H1 (cell line): Measurements from ENCODE around the gene ZNF385D. TPM values are rescaled to one million over a fixed set of nuclear protein-coding genes. Genes with fewer than 3 reads are reported as not detected.

Experiments
- CTCF ChIA-PET: fragments of 300-600 bp; sonication (Branson Sonifier 250); formaldehyde crosslinking; loops from one replicate; lab custom pipeline; 2021; ENCODE audit not compliant: partially characterized antibody; lab: Charles Lee
- POLR2A ChIA-PET: fragments of 300-600 bp; sonication (Branson Sonifier 250); formaldehyde crosslinking; loops from one replicate; lab custom pipeline; 2021; ENCODE audit warnings: inconsistent platforms; ENCODE audit not compliant: partially characterized antibody; lab: Charles Lee
- DNase-seq, 2 experiments: peaks; one replicate each; pipeline versions ENCODE4 v3.0.0 to v3.0.0-alpha.2; 2010 to 2022; ENCODE audit warnings: low spot score in 2 of 2, low read depth in 1 of 2, mixed read lengths in 1 of 2
- FAIRE-seq: peaks from 2 replicates; lab custom pipeline; 2011; peaks lifted over from hg19 to GRCh38; lab: Jason Lieb, UNC
- H2AFZ ChIP-seq: 2 replicates; pipeline ENCODE4 v1.8.1; 2012; ENCODE audit warnings: low read length, inconsistent platforms
- H2AK5ac ChIP-seq: 2 replicates; pipeline ENCODE4 v1.6.1; 2013; ENCODE audit warnings: low read depth, low read length
- H2BK120ac ChIP-seq: replicated peaks from 2 replicates; pipeline ENCODE3; 2013; ENCODE audit warnings: low read depth, low read length, inconsistent platforms
- H2BK12ac ChIP-seq: 2 replicates; pipeline ENCODE4 v1.6.1; 2013; ENCODE audit warnings: low read depth, low read length
- H2BK15ac ChIP-seq: 2 replicates; pipeline ENCODE4 v1.6.1; 2013; ENCODE audit warnings: low read length
- H2BK20ac ChIP-seq: 2 replicates; pipeline ENCODE4 v1.6.1; 2013; ENCODE audit warnings: low read length
- H2BK5ac ChIP-seq: 2 replicates; pipeline ENCODE4 v1.6.1; 2013; ENCODE audit warnings: low read depth, low read length
- H3K14ac ChIP-seq: 2 replicates; pipeline ENCODE4 v1.6.1; 2013; ENCODE audit warnings: inconsistent platforms; ENCODE audit not compliant: insufficient read length
- H3K18ac ChIP-seq: 2 replicates; pipeline ENCODE4 v1.6.1; 2013; ENCODE audit warnings: low read length; ENCODE audit errors: extremely low read depth
- H3K23ac ChIP-seq: 2 replicates; pipeline ENCODE4 v1.6.1; 2013; ENCODE audit warnings: inconsistent platforms; ENCODE audit not compliant: insufficient read length
- H3K23me2 ChIP-seq: 2 replicates; pipeline ENCODE4 v1.6.1; 2013; ENCODE audit warnings: low read depth, low read length
- H3K27ac ChIP-seq: 2 replicates; pipeline ENCODE4 v1.6.1; 2011; ENCODE audit warnings: low read depth, low read length, inconsistent platforms
- H3K27me3 ChIP-seq, 4 experiments: replicated peaks in 1 of 4; 1 replicate in 1 of 4; 2 replicates in 3 of 4; pipeline versions ENCODE4 v1.6.1 to v1.8.1; 2011 to 2013; ENCODE audit warnings: low read length in 3 of 4, mild to moderate bottlenecking in 3 of 4, inconsistent platforms in 2 of 4, mixed read lengths in 2 of 4, moderate library complexity in 1 of 4; ENCODE audit not compliant: control insufficient read depth in 3 of 4, insufficient read depth in 3 of 4; ENCODE audit errors: extremely low read depth in 1 of 4
- H3K36me3 ChIP-seq, 4 experiments: 2 replicates each; pipeline versions ENCODE4 v1.6.1 to v1.8.1; 2011 to 2013; ENCODE audit warnings: mild to moderate bottlenecking in 4 of 4, low read length in 3 of 4, moderate library complexity in 2 of 4, control low read depth in 1 of 4, inconsistent platforms in 1 of 4; ENCODE audit not compliant: insufficient read depth in 4 of 4, control insufficient read depth in 2 of 4
- H3K4ac ChIP-seq: replicated peaks from 2 replicates; pipeline ENCODE3; 2013; ENCODE audit warnings: low read length, low read depth, mixed read lengths, inconsistent platforms; ENCODE audit not compliant: insufficient read length
- H3K4me1 ChIP-seq, 4 experiments: replicated peaks in 1 of 4; 1 replicate in 1 of 4; 2 replicates in 3 of 4; pipeline versions ENCODE4 v1.6.1 to v1.8.1; 2011 to 2013; ENCODE audit warnings: low read length in 3 of 4, inconsistent platforms in 2 of 4, mixed read lengths in 1 of 4; ENCODE audit not compliant: insufficient read depth in 4 of 4, control insufficient read depth in 3 of 4
- H3K4me2 ChIP-seq, 2 experiments: 2 replicates each; pipeline versions ENCODE4 v1.6.1 to v1.8.1; 2011 to 2013; ENCODE audit warnings: low read depth in 2 of 2, low read length in 2 of 2, control low read depth in 1 of 2, inconsistent platforms in 1 of 2, mild to moderate bottlenecking in 1 of 2; ENCODE audit not compliant: insufficient read depth in 1 of 2
- H3K4me3 ChIP-seq, 4 experiments: fragments of 200-600, 300-600 bp in 1 of 4; sonication (generic), shearing (Covaris generic), sonication (Bioruptor Twin) in 1 of 4; 2 replicates each; pipeline versions ENCODE4 v1.5.1 to v1.8.1; 2011 to 2016; ENCODE audit warnings: low read length in 4 of 4, low read depth in 3 of 4, control low read depth in 2 of 4, inconsistent platforms in 2 of 4, mild to moderate bottlenecking in 2 of 4, mixed read lengths in 1 of 4, moderate library complexity in 1 of 4; ENCODE audit not compliant: insufficient read depth in 2 of 4; ENCODE audit errors: extremely low read depth in 1 of 4
- H3K56ac ChIP-seq: replicated peaks from 2 replicates; pipeline ENCODE3; 2013; ENCODE audit warnings: low read depth, mild to moderate bottlenecking, mixed read lengths, low read length, inconsistent platforms; ENCODE audit not compliant: insufficient read length
- H3K79me1 ChIP-seq: 2 replicates; pipeline ENCODE4 v1.6.1; 2013; ENCODE audit warnings: low read depth, low read length, control low read depth
- H3K79me2 ChIP-seq, 2 experiments: 2 replicates each; pipeline versions ENCODE4 v1.6.1 to v1.8.1; 2012 to 2013; ENCODE audit warnings: low read length in 2 of 2, mild to moderate bottlenecking in 2 of 2, inconsistent platforms in 1 of 2; ENCODE audit not compliant: insufficient read depth in 2 of 2, control insufficient read depth in 1 of 2
- H3K9ac ChIP-seq, 4 experiments: replicated peaks in 1 of 4; 1 replicate in 1 of 4; 2 replicates in 3 of 4; pipeline versions ENCODE4 v1.6.1 to v1.8.1; 2011 to 2013; ENCODE audit warnings: low read depth in 3 of 4, low read length in 3 of 4, control low read depth in 2 of 4, mild to moderate bottlenecking in 2 of 4, moderate library complexity in 2 of 4, inconsistent platforms in 1 of 4; ENCODE audit errors: extremely low read depth in 1 of 4
- H3K9me3 ChIP-seq, 2 experiments: 2 replicates each; pipeline versions ENCODE4 v1.6.1 to v1.8.1; 2012 to 2013; ENCODE audit warnings: mild to moderate bottlenecking in 2 of 2, moderate library complexity in 2 of 2, control low read depth in 1 of 2, inconsistent platforms in 1 of 2, low read depth in 1 of 2, low read length in 1 of 2, mixed read lengths in 1 of 2; ENCODE audit not compliant: insufficient read depth in 2 of 2
- H4K20me1 ChIP-seq, 2 experiments: replicated peaks in 1 of 2; 2 replicates each; pipeline versions ENCODE3 to v1.8.1; 2011 to 2013; ENCODE audit warnings: inconsistent platforms in 2 of 2, low read length in 2 of 2, mild to moderate bottlenecking in 1 of 2; ENCODE audit not compliant: insufficient read depth in 2 of 2, control insufficient read depth in 1 of 2
- H4K5ac ChIP-seq: 2 replicates; pipeline ENCODE4 v1.6.1; 2013; ENCODE audit warnings: low read length, low read depth, mixed read lengths, inconsistent platforms; ENCODE audit not compliant: insufficient read length
- H4K8ac ChIP-seq: 2 replicates; pipeline ENCODE4 v1.8.0; 2013; ENCODE audit warnings: mild to moderate bottlenecking, moderate library complexity, low read length, inconsistent platforms; ENCODE audit not compliant: insufficient read depth; ENCODE audit errors: extremely low read depth
- H4K91ac ChIP-seq: replicated peaks from 2 replicates; pipeline ENCODE3; 2013; ENCODE audit warnings: low read length, mixed read lengths, inconsistent platforms; ENCODE audit not compliant: insufficient read length
- BCL11A ChIP-seq, 2 experiments: IDR thresholded peaks; one replicate each; pipeline ENCODE4 v1.6.1; 2011; ENCODE audit warnings: low read depth in 2 of 2, low read length in 2 of 2, mild to moderate bottlenecking in 2 of 2
- CEBPB ChIP-seq: IDR thresholded peaks from 2 replicates; pipeline ENCODE4 v1.6.1; 2012; ENCODE audit warnings: low read depth, low read length
- EP300 ChIP-seq, 2 experiments: IDR thresholded peaks; 1 replicate in 1 of 2; 2 replicates in 1 of 2; pipeline ENCODE4 v1.6.1; 2011 to 2012; ENCODE audit warnings: low read depth in 2 of 2, low read length in 2 of 2, mild to moderate bottlenecking in 2 of 2, borderline replicate concordance in 1 of 2, inconsistent platforms in 1 of 2, moderate library complexity in 1 of 2
- EZH2 ChIP-seq: fragments of 200-600 bp; sonication (generic); IDR thresholded peaks from 2 replicates; pipeline ENCODE4 v1.7.1; 2012; ENCODE audit warnings: low read depth, mild to moderate bottlenecking, moderate library complexity, low read length, inconsistent platforms; ENCODE audit not compliant: severe bottlenecking
- MAFK ChIP-seq: IDR thresholded peaks from 2 replicates; pipeline ENCODE4 v1.6.1; 2012; ENCODE audit warnings: low read depth, mild to moderate bottlenecking, improper control_type of control experiment, low read length
- RAD21 ChIP-seq, 2 experiments: IDR thresholded peaks in 1 of 2; conservative IDR thresholded peaks in 1 of 2; 2 replicates each; pipeline ENCODE4 v1.6.1; 2011; ENCODE audit warnings: low read depth in 2 of 2, low read length in 2 of 2, improper control_type of control experiment in 1 of 2, inconsistent platforms in 1 of 2, mild to moderate bottlenecking in 1 of 2, moderate library complexity in 1 of 2
- WGBS, 2 experiments: shearing (Covaris generic) in 1 of 2; methylation state at CpG; one replicate each; pipeline versions ENCODE4 v1.1.6 to v1.1.7; 2013 to 2015; ENCODE audit warnings: low lambda C conversion rate in 2 of 2, mixed read lengths in 2 of 2, inconsistent platforms in 1 of 2, low coverage in 1 of 2, missing lambda C conversion rate in 1 of 2; ENCODE audit not compliant: insufficient replicate concordance in 2 of 2, insufficient coverage in 1 of 2, insufficient read length in 1 of 2; ENCODE audit errors: extremely low coverage in 1 of 2, missing lambda C conversion rate in 1 of 2; 5-methylcytosine and 5-hydroxymethylcytosine counted together
- polyA plus RNA-seq, 7 experiments: library from polyadenylated mRNA; depleted of rRNA in 3 of 7; stranded (reverse) in 5 of 7; unstranded in 2 of 7; fragments of >200 nt in 5 of 7; fragments of 200-250 nt in 2 of 7; gene quantifications; 1 replicate in 5 of 7; 2 replicates in 1 of 7; 4 replicates in 1 of 7; pipeline versions ENCODE4 v1.2.1 to v1.2.3, GENCODE V29; 2011 to 2013; ENCODE audit warnings: missing spikeins in 2 of 7, mixed read lengths in 2 of 7
- total RNA-seq: library from RNA; stranded (reverse); fragmentation: NEBNext Ultra II Directional; extraction: Animal tissue kit (Norgen Biotek cat#: 25700); gene quantifications from 2 replicates; pipeline ENCODE4 v1.2.1, GENCODE V29; 2021

Gene ZNF385D
- total and polyA plus RNA-seq, 2 of the 8 experiments (the other 6 are each of a cell fraction or from before 2014, with no cell fraction given), result 5.9 to 10.8 TPM

DNA sequence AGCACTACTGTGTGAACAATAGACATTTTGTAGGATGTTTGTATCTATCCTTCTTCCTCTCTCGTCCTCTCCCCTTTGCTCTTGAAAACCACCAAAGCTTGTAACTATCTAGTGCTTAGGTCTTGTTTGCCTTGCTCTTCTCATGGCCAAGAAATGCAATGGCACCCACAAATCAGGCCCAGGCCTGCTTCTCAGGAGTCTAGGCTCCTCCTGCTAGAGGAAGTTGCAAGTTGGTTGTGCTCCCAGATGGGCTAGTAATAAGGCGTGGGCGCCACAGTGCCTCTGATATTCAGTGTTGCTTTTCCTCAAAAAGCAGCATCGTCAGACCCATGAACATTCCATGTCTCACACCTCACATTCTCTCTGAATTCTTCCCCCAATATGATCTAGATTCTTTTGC, 28.7 kb downstream of the ZNF385D start:
- Histone ChIP-seq H3K23me2 (no peaks in the 10 kb centered on the region), H3K18ac (no peak overlapping the region; the same call in 1 of the 2 replicates), H3K27me3 (no peaks in the 10 kb centered on the region), H3K23ac (no peak overlapping the region), H2BK5ac (no peak overlapping the region; the same call in 1 of the 2 replicates), H3K79me2 (no peaks in the 10 kb centered on the region), H3K4ac (no peak overlapping the region), H3K4me2 (no peak overlapping the region), H3K56ac (no peak overlapping the region), H3K9me3 (no peaks in the 10 kb centered on the region), H3K36me3 (no peaks in the 10 kb centered on the region), H2BK120ac (no peak overlapping the region), H4K20me1 (no peaks in the 10 kb centered on the region), H4K91ac (peak overlapping the region; percentile 2), H2AFZ (no peak overlapping the region), H3K4me3 (no peak overlapping the region), H3K79me1 (no peaks in the 10 kb centered on the region; the same call in 1 of the 2 replicates), H3K9ac (no peak overlapping the region), H3K27ac (no peak overlapping the region), H4K8ac (no peak overlapping the region), H2AK5ac (no peak overlapping the region), H4K5ac (no peak overlapping the region), H2BK20ac (no peak overlapping the region), H2BK15ac (no peak overlapping the region), H3K14ac (no peak overlapping the region), H2BK12ac (no peak overlapping the region), H3K4me1 (peaks cover 2 to 11% (median 6%) of the 10 kb centered on the region in 4 experiments; a peak in 5 of 7 replicates)
- no peak for FAIRE-seq
- ChIA-PET POLR2A (no interaction called here), CTCF (no interaction called here)
- DNase-seq, result no peak
- WGBS, 2 experiments, result 92% methylated on average over 4 of the region's 4 CpGs; no CpG with 5 or more reads in 1 of the 2 experiments
- TF ChIP-seq BCL11A (IDR thresholded peaks at IDR 0.05; ENCODE audit: low read depth in 2 of 2, low read length in 2 of 2) (no peak), EP300 (IDR thresholded peaks at IDR 0.05; ENCODE audit: borderline replicate concordance in 1 of 2, low read depth in 2 of 2, low read length in 2 of 2) (no peak), MAFK (no peak), EZH2 (no peak), CEBPB (no peak), RAD21 (IDR thresholded peaks at IDR 0.05 in 1 of 2, conservative IDR thresholded peaks at IDR 0.05 in 1 of 2; ENCODE audit: low read depth in 2 of 2, low read length in 2 of 2) (no peak)
- TF ChIP-seq, all 59 proteins: peak for 0
